NCI-H2196 treated with DMSO at 0.1 percent for 48 hours (cell line): ENCODE measurements around the gene NOBOX.
A peak's percentile ranks its signal among the peaks of the same experiment; 100 is the strongest.
"Not testable (repeated sequence)": the region's sequence is repeated elsewhere in the genome, so short reads cannot be mapped to it uniquely, and the experiment has no call there.

Experiments
- DNase-seq: peaks from one replicate; lab custom pipeline; 2025; ENCODE audit not compliant: unreplicated experiment; lab: John Stamatoyannopoulos, UW

The NOBOX gene

DNA sequence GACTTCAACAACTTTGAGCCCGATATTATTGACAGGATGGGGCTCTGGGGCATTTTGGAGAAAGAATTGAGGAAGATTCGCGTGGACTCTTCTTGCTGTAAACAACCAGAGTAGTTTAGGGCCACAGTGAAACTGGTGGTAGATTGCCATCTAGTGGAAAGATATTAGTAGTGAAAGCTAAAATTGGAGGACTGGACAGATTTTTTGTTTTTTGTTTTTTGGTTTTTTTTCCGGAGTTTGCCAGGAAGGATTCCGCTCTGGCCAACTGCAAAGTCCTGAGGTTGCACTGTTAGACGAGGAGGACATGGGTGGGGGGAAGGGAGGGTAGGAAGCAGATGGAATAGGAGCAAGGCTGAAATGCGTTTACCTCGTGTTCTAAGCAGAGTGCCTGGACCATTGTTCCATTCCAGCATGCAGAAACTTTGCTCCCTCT is 11.7 kb downstream of the NOBOX start:
- DNase-seq: peak; percentile 8

GRCh38 chr7:144391014-144391413 is 12.5 kb downstream of the NOBOX start:
- no peak for DNase-seq

DNA sequence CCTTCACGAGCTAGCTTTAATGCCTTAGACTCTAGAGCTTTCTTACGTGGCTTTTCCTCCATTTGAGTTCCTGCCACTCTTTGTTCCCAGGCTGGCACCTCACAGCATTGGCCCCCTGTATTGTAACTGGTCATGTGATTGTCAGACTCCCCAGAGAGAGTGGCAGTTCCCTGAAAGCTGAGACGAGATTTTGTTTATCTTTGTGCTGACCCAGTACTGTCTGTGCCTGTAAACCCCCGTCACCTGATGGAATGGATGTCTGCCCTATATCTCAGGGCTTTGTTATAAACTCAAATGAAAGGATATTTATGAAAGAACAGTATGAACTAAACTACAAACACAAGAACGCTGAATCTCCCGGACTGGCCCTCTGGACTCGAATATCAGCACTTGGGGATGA is 13.0 kb downstream of the NOBOX start:
- no peak for DNase-seq

DNA sequence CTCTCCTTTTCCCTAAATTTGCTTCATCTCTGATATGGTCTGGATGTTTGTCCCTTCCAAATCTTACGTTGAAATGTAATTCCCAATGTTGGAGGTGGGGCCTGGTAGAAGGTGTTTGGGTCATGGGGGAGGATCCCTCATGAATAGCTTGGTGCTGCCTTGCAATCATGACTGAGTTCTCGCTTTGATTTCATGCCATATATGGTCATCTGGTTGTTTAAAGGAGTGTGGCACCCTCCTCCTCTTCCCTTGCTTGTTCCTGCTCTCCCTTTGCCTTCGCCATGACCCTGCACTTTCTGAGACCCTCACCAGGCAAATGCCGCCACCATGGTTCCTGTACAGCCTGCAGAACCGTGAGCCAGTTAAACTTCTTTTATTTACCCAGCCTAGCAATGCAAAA is 14.5 kb downstream of the NOBOX start:
- DNase-seq: no peak

GRCh38 chr7:144386741-144387140 is 16.8 kb downstream of the NOBOX start:
- no peak for DNase-seq

GRCh38 chr7:144384555-144385245 is 18.8 kb downstream of the NOBOX start:
- no peak for DNase-seq

GRCh38 chr7:144384071-144384470 is 19.4 kb downstream of the NOBOX start:
- DNase-seq: no peak

- no peak for DNase-seq
Observed at GRCh38 chr7:144379776-144380384, 23.6 kb downstream of the NOBOX start.

GRCh38 chr7:144378651-144379050 is 24.8 kb downstream of the NOBOX start:
- no peak for DNase-seq

GRCh38 chr7:144369221-144369620 is 34.3 kb downstream of the NOBOX start:
- not testable (repeated sequence) for DNase-seq

GRCh38 chr7:144367250-144367649 is 36.2 kb downstream of the NOBOX start:
- not testable (repeated sequence) for DNase-seq

GRCh38 chr7:144365523-144365922 is 38.0 kb downstream of the NOBOX start:
- DNase-seq: not testable (repeated sequence)

DNA sequence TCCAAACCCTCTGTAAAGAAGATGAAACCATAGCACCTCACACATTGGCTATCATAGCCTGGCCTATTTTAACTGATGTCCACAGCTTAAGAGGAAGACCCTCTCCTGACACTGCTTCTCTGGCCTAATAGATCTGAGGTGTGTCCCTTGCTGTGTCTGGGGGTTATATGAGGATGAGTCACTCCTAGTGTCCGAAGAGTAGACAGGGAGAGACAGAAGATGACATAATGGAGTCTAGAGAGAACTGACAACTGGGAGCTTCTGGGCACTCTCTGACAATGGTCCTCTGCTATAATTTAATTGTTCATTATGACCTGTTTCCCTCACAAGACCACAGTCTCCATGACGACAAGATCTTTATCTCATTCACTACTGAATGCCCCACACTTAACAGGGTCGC is 41.4 kb downstream of the NOBOX start:
- DNase-seq: not testable (repeated sequence)

- not testable (repeated sequence) for DNase-seq
Observed at GRCh38 chr7:144356860-144357259, 46.6 kb downstream of the NOBOX start.

- DNase-seq: not testable (repeated sequence)
Observed at GRCh38 chr7:144356185-144356584, 47.3 kb downstream of the NOBOX start.

GRCh38 chr7:144355176-144355822 is 48.2 kb downstream of the NOBOX start, which contains the start of gene ARHGEF5:
Gene ARHGEF5 (plus strand): TSS chr7:144355402. CDS start chr7:144362670, 7,268 bp downstream.
- DNase-seq: not testable (repeated sequence)

DNA sequence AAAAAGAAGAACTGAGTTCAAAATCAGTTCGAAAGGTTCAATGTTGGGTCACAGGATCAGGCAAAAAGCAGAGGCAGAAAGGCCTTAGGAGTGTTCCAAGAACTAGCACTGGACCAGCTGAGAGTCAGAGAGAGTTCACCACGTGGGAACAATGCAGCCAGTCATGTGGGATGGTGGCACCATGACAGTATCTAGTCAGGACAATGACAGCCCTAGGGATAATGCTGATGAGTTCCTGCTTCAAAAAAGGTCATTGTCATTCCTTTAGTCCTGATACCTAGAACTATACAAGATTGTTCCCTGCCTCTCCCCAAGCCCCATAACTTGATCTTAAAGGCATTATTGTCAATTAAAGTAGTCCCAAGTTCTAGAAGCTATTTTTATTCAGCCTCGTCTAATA is 51.8 kb downstream of the NOBOX start:
- not testable (repeated sequence) for DNase-seq

DNA sequence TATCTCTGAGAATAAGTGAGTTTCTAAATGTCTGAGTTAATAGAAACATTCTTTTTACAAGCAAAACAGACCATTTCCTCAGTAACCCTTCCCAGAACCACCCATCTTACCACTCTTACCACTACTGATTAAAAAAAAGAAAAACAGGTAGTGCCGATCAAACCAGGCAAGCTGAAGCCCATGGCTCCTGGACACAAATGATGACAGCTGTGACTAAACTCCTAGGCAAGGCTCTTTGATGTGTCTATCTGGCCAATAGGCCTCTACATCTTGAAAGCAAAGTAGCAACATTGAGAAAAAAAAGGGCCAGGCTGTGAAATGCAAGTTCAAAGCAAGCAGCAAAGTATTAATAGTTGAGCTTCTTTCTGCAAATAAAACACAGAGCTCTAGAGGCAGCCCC is 54.9 kb downstream of the NOBOX start:
- DNase-seq: not testable (repeated sequence)
